Left ventricle myocardium inferior (tissue), 1 donor: ENCODE measurements around the gene ANK3. TPM values are rescaled to one million over a fixed set of nuclear protein-coding genes. Genes with fewer than 3 reads are reported as not detected.
A peak's percentile ranks its signal among the peaks of the same experiment; 100 is the strongest.

ENCODE experiments used
- DNase-seq: peaks from one replicate; pipeline ENCODE4 v3.0.0-alpha.2; 2020
- H3K27ac ChIP-seq: fragments of 200-600 bp; replicated peaks from 2 replicates; pipeline ENCODE4 v1.8.0; 2021
- H3K27me3 ChIP-seq: fragments of 200-600 bp; 2 replicates; pipeline ENCODE4 v1.8.0; 2021; ENCODE audit warnings: low read depth
- H3K36me3 ChIP-seq: fragments of 200-600 bp; 2 replicates; pipeline ENCODE4 v1.8.0; 2021
- H3K4me1 ChIP-seq: fragments of 200-600 bp; 2 replicates; pipeline ENCODE4 v1.8.0; 2021
- H3K4me3 ChIP-seq: fragments of 200-600 bp; 2 replicates; pipeline ENCODE4 v1.8.0; 2021; ENCODE audit warnings: mild to moderate bottlenecking, moderate library complexity
- H3K9me3 ChIP-seq: fragments of 200-600 bp; replicated peaks from 2 replicates; pipeline ENCODE4 v1.8.0; 2021
- intact Hi-C: fragments of 100-400 bp; cut with micrococcal nuclease; formaldehyde crosslinking; loops from one replicate; pipeline ENCODE4 v1.11.0; 2022
- total RNA-seq: library from RNA; stranded (reverse); fragmentation: NEBNext Ultra II Directional; extraction: Animal tissue kit (Norgen Biotek cat#: 25700); gene quantifications from one replicate; pipeline ENCODE4 v1.2.1, GENCODE V29; 2021
- TF ChIP-seq, protein P1 (sequence below): fragments of 200-600 bp; IDR thresholded peaks from 2 replicates; pipeline ENCODE4 v1.8.0; 2021; ENCODE audit warnings: antibody characterized with exemption, mild to moderate bottlenecking, borderline replicate concordance
- donor health status: DM: no; HTN: yes; CAD: no; lungs with severe emphysema.

ANK3 gene
- total RNA-seq, 1 donor from 2014 or later = 179 TPM

DNA sequence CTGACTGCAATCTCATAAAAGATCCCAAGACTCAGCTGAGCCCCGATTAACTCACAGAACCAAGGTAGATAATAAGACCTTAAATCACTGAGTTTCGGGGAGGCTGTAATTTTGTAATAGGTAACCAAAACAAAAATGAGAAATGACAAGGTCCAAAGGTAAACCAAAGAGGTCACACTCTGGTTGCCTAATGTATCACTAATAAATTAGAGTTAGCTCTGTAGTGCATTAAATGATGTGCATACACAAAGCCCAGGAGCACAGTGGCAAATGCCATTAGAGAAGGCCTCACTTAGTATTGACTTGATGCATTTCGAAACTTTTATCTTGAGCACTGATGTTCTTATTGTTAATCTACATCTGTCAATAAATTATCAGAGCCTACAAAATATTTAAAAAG is 245.6 kb downstream of the ANK3 start:
- H3K4me1 ChIP-seq = peaks cover 43% of the 10 kb centered on the region
- H3K27ac ChIP-seq = no peak overlapping the region
- TF ChIP-seq, protein P1, sequence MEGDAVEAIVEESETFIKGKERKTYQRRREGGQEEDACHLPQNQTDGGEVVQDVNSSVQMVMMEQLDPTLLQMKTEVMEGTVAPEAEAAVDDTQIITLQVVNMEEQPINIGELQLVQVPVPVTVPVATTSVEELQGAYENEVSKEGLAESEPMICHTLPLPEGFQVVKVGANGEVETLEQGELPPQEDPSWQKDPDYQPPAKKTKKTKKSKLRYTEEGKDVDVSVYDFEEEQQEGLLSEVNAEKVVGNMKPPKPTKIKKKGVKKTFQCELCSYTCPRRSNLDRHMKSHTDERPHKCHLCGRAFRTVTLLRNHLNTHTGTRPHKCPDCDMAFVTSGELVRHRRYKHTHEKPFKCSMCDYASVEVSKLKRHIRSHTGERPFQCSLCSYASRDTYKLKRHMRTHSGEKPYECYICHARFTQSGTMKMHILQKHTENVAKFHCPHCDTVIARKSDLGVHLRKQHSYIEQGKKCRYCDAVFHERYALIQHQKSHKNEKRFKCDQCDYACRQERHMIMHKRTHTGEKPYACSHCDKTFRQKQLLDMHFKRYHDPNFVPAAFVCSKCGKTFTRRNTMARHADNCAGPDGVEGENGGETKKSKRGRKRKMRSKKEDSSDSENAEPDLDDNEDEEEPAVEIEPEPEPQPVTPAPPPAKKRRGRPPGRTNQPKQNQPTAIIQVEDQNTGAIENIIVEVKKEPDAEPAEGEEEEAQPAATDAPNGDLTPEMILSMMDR = no peak
- H3K36me3 ChIP-seq = no peaks in the 10 kb centered on the region
- H3K27me3 ChIP-seq = no peaks in the 10 kb centered on the region
- H3K9me3 ChIP-seq = no peaks in the 10 kb centered on the region
- H3K4me3 ChIP-seq = no peak overlapping the region
- no peak for DNase-seq
- intact Hi-C loops = no loop called here

DNA sequence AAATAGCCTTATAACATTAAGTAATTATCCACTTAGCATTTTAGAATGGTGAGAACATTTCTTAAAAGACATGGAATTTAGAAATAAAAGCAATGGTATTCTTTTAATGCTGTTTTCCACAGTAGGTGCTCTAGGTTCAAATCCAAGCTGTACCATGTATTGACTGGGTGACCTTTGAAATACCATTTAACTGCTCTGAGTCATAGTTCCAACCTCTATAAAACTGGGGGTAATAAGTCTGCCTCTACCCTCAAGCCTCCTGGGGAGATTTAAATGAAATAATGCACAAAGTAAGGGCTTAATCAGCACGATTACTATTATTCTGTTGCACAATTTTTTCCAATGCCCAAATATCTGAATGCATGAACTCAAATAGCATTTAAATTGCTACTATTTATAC is 246.9 kb downstream of the ANK3 start:
- DNase-seq = no peak
- Histone ChIP-seq H3K27ac (peak overlapping the region; percentile 90), H3K36me3 (no peaks in the 10 kb centered on the region), H3K4me1 (peaks cover 37% of the 10 kb centered on the region), H3K4me3 (no peak overlapping the region), H3K9me3 (no peaks in the 10 kb centered on the region), H3K27me3 (no peaks in the 10 kb centered on the region)
- TF ChIP-seq, protein P1 = no peak
- intact Hi-C loops = no loop called here

DNA sequence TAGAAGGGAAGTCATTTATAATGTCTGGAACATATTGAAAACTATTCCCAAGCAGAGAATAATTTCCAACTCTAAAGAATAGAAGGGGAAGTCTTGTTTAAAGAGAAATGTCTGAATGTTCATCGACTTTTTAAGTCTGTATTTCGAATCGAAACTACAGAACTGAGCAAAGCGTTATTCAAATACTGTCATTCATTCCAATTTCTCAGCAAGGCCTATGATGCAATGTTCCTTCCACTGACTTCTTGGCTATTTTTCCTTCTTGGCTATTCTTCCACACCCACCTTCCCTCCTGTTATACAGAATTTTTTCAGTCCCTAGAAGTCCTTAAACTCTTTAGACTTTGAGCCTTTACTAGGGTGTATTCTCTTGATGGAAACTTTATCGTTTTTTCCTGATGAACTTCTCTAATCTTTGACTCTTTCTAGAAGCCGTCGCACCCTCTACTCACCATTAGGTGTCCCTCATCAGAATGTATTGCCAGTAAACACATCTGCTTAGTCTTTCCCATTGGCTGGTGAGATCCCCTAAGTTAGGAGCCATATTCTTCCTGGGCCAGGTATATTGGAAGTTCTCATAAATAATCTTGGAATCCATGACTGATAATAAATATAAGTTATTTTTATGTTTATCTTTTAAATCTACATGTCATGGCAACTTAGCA is 247.6 kb downstream of the ANK3 start:
- peak overlapping the region; percentile 53 for H3K4me3 ChIP-seq
- H3K9me3 ChIP-seq = no peaks in the 10 kb centered on the region
- H3K4me1 ChIP-seq = peaks cover 34% of the 10 kb centered on the region
- no peaks in the 10 kb centered on the region for H3K27me3 ChIP-seq
- peak overlapping the region; percentile 90 for H3K27ac ChIP-seq
- no peak for DNase-seq
- TF ChIP-seq, protein P1 = no peak
- intact Hi-C loops = no loop called here
- no peaks in the 10 kb centered on the region for H3K36me3 ChIP-seq

DNA sequence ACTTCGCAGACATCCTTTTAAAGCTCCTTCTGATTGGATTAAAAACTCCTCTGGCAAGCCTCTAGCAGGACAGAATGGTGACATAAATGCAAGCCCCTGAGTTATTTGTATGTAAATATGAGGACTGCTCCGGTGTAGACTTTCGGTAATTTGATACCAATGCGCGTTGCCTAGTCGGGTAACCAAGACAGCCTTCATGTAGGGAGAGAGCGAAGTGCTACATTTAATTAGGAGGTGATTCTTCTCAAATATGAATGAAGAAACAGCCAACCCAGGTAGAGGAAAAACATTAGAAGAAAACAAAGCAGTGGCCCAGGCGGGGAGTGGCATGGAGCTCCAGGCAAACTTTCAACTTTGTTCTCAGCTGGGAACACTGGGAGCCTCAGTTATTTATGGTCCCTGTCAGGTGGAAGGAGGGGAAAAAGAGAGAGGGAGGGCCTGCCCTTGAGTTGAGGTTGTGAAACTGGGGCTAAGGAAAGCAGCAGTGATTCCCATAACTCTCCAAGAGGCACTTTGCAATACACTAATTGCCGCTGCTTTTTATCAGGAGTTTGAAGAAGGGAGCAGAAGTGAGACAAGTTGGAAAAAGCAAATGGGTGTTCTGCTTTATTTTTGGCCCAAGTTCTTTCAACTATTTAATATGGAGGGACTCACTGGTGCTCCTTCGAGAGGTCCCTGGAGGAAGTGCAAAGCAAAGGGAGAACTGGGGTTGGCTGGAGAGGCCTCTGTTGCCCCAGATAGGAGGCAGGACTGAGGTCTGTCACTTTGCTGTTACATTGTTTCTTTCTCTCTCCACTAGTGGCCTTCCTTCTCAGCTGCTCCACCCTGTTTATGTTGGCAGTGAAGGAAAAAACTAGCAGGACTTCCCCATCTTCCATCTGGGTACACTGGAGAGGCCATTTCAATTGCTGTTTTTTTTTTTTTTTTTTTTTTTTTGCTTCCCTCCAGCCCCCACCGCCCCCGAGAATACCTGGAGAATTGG is 248.7 kb downstream of the ANK3 start:
- Histone ChIP-seq H3K4me1 (peaks cover 31% of the 10 kb centered on the region), H3K27me3 (no peaks in the 10 kb centered on the region), H3K27ac (peak overlapping the region; percentile 90), H3K4me3 (peak overlapping the region; percentile 53), H3K9me3 (no peaks in the 10 kb centered on the region), H3K36me3 (no peaks in the 10 kb centered on the region)
- peak; percentile 17 for DNase-seq
- intact Hi-C loops = no loop called here
- TF ChIP-seq, protein P1 = no peak

DNA sequence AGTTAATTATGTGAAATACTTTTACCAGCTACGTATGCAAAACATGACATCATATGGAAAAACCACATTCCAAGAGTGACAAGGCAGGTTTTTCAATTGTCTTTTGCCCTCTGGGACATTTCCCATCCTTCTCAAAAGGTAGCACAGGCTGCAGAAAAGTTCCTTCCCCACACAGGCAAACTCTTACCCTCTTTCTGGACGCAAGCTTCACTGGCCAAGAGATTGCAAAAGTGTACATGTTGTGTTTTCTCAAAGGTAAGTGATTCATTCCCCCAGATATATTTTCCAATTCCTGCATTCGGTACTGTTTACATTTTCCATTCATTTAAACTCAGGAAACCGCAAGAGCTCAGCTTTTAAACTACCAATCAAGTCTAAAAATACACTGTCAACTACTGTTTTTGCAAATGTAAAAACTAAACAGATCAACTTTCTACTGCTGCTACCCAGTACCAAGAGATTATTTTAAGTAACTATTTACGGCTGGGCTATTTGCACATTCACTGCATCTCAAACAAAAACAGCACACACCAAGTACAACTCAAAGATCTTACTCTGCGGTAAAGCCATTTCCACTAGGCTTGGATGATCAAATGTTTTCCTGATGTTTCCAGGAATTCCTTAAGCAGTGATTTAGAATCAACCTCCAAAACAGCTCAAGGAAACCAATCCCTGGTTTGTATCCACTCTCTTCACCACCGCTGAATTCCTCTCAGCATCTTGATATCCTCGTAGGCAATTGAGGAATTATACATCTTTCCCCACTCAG is 249.7 kb downstream of the ANK3 start:
- H3K27me3 ChIP-seq = no peaks in the 10 kb centered on the region
- peak overlapping the region; percentile 90 for H3K27ac ChIP-seq
- intact Hi-C loops = no loop called here
- peak overlapping the region; percentile 53 for H3K4me3 ChIP-seq
- H3K4me1 ChIP-seq = peaks cover 34% of the 10 kb centered on the region
- no peak for DNase-seq
- H3K9me3 ChIP-seq = no peaks in the 10 kb centered on the region
- no peaks in the 10 kb centered on the region for H3K36me3 ChIP-seq
- TF ChIP-seq, protein P1 = no peak
